IPS DF 4.7 (cell line): ENCODE measurements around the gene STOML1.
"Not testable (repeated sequence)": the region's sequence is repeated elsewhere in the genome, so short reads cannot be mapped to it uniquely, and the experiment has no call there.

ENCODE experiments used
- DNase-seq: peaks from one replicate; pipeline ENCODE4 v3.0.0-alpha.2; 2013; ENCODE audit warnings: low spot score; ENCODE audit errors: extremely low read depth

STOML1 gene

DNA sequence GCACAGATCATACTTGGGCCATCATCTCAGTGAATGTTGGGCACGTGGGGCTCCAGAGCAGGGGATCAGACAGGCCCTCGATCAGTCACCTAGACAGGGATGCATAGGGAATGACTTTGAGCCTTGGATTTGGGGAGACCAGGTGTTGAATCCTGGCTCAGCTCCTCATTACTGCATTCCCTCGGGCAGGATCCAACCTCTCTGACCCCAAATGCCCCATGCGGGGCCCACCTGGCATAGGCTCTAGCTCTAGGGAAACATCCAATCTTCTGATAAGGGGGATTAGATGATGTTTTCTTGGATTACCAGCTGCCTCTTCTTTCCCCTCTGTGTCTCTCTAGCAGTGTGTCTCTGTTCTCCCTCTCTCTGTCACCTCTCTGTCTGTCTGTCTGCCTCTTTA, 43.1 kb downstream of the STOML1 start:
- DNase-seq: no peak

DNA sequence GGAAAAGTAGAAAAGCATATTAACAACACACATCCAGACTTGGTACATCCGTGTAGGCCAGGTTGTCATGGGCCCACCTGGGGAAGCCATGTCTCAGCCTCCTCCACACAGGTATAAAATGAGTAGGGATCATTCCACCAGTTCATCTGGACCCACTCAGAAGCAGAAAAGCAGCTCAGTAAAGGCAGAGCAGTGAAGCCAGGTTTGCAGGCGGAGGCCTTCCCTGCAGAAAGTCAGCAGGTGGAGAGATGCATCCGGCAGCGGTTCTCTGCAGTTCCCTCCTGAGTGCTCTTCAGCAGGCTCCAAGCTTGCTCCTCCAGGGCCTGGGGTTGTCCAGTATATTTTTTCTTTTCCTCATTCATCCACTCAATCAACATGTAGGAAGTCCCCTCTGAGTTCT, 43.7 kb downstream of the STOML1 start:
- no peak for DNase-seq

DNA sequence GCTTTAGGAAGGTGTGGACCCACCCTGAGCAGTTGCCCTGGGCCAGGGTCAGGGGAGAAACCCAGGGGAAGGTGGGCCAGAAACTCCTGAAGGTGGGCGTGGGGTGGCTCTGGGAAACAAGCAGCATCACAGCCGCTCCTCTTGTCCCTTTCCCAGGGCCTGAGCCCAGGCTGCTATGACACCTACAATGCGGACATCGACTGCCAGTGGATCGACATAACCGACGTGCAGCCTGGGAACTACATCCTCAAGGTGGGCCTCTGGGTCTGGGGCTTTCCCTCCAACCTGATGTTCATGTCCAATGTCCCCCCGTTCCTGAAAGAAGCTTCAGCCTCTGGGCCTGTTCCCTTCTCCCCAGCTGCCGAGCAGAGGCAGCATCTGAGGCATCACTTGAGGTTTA, 44.4 kb downstream of the STOML1 start:
- no peak for DNase-seq

DNA sequence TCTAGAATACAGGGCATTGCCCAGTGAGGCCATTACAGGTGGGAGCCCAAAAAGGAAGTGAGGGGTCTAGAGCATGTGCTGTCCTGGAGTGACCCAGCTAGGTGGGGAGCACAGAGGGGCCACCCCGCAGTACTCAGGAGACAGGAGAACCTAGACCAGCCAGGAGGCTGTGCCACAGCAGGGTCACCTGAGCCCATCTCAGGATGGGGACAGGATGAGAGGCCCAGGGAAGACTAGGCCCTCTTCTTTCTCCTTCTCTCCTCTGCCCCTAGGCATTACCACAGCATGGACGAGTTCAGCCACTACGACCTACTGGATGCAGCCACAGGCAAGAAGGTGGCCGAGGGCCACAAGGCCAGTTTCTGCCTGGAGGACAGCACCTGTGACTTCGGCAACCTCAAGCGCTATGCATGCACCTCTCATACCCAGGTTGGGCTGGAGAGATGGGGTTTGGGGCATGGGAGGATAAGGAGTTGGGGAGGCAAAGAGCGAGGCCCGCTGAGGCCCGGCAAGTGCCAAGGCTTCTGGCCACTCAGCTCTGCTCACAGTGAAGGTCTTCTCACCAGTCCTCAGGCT, 45.2 kb downstream of the STOML1 start:
- DNase-seq: no peak

DNA sequence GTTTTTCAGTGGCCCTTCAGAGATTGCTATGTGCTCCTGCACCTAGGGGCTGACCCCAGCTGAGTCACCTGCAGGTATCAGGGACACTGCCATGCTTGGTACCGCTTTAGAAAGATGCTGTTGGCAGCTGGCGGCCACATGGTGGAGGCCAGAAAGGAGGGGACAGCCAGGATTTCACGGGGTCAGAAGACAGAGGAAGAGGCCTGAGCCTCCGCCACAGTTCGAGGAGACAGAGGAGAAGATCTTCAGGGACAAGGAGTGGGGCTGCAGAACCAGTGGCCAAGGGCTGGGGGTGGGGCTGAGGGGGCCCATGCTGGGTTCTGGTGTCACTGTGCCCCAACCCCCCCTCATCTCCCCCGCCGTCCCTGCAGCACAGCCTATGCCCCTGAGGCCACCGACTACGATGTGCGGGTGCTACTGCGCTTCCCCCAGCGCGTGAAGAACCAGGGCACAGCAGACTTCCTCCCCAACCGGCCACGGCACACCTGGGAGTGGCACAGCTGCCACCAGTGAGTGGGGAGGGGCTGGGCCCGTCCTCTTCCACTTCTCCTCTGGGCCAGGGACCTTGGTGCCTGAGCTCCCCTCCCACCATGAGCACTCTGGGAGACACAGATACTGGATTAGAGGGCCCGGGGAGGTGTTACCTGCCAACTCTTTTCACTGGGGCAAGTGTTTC, 45.9 kb downstream of the STOML1 start:
- no peak for DNase-seq

DNA sequence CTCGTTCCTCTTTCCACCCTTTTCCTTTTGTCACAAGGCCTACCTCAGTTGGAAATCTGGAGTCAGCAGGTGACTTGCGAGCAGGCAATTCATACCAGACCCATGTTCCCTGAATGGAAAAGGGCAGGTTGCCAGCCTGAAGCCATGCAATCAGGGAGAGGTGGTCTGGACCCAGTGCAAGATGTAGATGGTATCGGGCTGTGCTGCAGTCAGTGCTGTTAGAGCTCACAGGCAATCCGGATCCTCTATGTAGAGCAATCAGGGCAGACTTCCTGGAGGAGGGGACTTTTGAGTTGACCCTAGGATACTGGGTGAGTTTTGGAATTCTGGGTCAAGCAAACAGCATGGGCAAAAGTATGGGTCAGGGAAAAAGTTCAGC, 47.0 kb downstream of the STOML1 start:
- DNase-seq: no peak

DNA sequence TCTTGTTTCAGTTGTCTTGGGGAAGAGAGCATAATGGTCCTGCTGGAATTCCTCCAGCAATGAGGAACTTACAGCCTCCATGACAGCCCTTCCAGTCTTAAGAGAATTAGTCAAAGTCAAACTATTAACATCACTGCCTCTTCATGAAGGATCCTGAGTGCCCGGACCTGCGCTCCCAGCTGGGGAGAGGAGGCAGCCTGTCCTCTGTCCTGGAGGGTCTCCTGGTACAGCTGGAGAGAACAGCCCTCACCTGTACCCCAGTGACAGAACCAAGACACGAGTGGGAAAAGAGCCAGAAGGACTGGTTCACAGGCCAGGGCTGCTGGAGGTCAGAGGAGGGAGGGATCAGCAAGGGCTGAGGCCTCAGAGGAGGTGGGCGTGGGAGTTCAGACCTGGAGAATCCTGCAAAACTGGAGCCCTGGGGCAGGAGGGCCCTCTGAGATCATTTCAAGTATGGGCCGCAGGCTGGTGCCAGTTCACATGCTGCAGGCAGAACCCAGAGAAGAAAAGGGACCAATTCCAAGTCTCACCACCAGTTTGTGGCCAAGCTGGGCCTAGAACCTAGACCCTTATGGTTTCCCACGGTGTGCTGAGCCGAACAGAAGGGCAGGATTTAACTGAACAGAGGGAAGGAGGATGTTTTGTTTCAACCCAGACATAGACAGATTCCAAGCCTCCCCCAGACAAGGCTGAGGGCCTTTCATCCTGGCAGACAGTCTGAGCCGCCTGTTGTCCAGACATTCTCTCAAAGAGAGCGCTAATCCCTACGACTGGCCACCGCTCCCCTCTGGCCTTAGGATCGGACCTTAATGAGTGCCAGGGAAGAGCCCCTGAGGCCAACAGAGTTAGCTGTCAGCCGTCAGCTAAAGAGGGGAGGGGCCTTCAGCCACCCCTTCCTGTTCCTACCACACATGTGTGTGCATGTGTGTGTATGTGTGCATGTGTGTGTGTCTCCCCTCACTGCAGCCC, 47.6 kb downstream of the STOML1 start:
- DNase-seq: no peak

DNA sequence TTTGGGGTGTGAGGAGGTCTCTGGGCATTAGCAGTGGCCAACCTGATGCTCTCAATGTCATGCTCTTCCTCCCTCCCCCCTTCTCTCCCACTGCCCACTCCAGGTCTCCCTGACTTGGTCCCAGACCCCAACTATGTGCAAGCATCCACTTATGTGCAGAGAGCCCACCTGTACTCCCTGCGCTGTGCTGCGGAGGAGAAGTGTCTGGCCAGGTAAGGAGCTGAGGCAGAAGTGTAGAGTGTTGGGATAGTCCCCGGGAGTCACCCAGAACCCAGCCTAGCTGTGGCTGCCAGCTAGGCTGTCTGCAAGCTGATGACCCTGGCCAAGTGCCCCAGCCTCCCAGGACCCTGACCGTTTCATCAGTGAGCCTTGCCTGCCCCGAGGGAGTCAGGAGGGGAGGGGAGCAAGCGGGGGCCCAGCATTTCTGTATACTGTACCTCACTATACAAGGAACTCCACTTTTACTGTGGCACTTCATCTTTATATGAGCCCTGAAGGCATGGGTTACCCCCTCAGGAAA, 49.3 kb downstream of the STOML1 start:
- DNase-seq: no peak

DNA sequence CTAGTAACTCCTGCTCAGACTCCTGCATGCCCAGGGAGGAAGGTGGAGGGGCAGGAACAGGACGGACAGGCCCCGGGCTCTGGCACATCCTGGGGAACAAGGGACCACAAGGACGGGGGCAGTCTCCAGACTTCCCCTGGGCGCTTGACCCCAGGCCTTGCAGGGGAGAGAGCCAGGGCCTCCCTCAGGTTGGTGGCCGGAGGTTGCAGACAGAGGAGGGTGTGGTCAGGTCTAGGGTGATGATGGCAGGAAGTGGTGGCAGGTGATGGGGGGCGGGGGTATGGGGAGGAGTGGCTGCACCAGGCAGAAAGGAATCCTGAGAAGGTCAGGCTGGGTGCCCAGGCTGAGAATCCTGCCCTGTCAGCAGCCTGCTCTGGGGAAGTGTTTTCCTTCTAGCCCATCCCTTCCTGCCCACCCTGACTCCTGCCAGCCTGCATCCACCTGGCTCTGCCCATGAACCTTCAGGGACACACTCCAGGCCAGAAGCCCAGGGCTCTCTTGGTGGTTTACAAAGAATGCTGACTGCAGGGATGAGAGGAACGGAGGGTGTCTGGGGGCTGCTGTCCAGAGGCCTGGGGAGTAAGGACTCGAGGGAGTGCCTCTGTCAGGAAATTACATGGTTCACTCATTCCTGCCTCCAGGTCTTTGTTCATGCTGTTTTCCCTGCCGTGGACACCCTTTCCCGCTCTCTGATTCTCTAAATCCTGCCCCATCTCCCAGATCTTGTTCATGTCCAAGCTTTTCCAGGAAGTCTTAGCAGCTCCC, 50.0 kb downstream of the STOML1 start:
- no peak for DNase-seq

DNA sequence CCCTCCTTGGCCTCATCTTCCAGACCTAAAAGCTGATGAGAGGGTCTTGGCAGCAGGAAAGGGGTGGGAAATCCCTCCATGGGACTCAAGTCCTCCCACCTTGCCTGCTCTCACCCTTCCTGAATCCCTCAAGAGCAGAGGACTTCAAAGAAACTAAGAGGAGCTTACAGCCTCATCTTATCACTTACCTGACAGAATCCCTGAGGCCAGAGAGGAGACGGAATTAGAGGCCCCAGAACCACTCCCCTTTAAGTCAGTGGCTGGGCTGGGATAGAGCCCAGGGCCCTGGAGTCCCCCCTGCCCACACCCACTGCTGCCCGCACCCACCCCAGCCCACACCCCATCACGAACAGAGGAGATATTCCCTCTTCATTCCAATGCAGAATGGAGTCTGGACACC, 50.6 kb downstream of the STOML1 start:
- DNase-seq: no peak

DNA sequence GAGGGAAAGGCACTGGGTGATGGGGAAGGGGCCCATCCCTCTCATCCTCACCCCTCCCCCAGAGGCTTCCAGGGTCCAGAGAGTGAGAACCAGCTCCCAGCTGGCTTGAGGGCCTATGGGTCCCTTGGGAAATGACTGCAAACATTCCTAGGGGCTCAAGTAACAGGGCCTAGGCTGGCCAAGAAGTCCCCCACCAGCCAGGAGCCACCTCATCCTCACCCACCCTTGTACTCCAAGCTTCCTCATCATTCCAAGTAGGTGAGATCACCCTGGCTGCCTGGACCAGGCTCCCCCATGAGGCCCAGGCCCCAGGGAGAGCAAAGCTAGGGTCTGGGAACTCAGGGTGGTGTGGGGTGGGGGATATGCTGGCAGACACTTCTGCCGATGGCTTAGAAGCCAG, 51.1 kb downstream of the STOML1 start:
- DNase-seq: no peak

DNA sequence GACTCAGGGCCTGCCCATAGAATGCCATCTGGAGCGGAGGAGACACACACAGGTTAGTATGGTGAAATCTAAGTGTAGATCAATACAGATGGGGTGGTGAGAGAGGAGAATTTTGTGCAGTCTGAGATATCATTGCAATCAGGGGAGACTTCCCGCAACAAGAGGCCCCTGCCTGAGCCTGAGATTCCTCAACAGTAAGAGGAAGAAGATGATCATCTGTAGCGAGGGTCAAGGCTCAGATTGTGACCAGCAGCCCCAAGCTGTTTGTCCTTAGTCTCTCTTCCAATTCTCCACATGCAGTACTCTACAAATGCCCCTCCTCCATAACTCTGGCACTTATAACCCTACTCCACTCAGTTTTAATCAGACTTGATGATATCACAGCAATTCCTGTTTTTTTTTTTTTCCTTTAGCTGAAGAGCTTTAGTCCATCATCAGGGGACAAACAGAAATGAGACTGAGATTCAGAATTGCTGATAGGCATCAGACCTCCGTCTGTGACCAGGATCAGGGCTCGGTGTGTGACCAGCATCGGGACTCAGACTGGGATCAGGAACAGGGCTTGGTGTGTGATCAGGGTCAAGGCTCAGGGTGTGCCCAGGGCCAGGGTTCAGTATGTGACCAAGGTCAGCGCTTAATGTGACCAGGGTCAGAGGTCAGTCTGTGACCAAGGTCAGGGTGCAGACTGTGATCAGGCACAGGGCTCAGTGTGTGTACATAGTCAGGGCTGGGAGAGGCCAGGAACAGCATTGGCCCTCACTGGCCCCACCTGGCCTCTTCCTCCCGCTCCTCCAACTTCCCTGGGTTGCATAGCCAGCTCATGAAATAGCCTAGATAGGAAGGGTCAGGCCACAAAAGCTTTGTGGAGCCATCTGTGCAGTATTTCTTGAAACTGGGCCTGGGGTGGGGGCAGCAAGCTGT, 51.8 kb downstream of the STOML1 start:
- DNase-seq: no peak

DNA sequence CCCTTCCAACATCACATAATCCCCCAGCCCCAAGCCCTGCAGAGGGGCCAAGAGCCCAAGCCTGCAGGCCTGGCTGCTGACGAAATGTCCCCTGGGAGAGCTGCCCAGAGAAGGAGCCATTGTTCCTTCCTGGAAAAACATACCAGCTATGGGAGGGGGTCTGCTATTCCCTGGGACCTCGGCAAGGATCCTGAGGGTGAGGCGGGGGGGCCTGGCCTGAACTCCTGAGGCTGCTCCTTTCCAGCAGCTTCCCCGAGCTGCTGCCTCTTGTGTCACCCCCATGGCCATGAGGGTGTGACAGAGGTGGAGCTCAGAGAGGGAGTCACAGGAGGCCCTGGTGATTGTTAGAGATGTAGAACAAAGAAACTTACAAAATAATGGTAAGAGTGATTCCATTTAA, 53.0 kb downstream of the STOML1 start:
- no peak for DNase-seq

DNA sequence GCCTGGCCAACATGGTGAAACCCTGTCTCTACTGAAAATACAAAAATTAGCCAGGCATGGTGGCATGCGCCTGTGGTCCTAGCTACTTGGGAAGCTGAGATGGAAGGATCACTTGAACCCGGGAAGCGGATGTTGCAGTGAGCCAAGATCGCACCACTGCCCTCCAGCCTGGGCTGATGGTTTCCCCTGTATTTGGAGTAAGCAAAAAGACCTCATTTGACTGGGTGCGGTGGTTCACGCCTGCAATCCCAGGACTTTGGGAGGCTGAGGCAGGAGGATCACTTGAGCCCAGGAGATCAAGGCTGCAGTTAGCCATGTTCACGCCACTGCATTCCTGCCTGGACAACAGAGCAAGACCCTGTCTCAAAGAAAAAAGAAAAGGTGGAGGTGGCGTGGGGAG, 53.6 kb downstream of the STOML1 start:
- DNase-seq: not testable (repeated sequence)

DNA sequence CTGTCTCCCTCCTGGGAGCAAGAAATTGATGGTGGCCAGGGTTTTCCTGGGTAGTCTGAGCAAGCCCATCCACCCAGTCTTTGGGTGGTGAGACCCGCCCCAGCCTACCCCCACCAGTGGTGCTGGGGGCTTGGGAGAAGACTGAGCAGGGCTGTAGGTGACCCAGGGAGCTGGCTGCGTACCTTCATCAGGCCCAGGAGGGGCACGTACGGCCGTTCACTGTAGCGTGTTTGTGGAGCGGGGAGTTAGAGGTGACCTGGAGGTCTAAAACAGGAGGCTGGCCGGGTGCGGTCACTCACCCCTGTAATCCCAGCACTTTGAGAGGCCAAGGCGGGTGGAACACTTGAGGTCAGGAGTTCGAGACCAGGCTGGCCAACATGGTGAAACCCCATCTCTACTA, 54.4 kb downstream of the STOML1 start:
- no peak for DNase-seq

DNA sequence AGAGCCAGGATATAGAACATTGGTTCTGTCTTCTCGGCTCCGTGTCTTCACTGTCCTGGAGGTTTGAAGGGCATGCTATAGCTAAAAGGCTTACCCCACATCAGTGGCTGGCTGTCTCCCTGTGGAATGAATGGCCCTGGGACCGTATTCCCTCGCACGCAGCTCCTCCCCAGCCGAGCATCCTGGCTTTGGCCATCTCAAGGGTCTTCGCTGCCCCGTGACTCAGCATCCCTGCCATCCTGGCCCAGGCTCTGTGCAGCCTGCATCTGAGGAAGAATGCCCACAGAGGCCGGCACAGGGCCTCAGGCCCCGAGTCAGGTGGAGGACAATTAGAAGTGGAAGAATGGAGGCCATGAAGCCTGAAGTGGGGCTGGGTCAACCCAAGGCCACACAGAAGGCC, 54.8 kb downstream of the STOML1 start:
- no peak for DNase-seq

DNA sequence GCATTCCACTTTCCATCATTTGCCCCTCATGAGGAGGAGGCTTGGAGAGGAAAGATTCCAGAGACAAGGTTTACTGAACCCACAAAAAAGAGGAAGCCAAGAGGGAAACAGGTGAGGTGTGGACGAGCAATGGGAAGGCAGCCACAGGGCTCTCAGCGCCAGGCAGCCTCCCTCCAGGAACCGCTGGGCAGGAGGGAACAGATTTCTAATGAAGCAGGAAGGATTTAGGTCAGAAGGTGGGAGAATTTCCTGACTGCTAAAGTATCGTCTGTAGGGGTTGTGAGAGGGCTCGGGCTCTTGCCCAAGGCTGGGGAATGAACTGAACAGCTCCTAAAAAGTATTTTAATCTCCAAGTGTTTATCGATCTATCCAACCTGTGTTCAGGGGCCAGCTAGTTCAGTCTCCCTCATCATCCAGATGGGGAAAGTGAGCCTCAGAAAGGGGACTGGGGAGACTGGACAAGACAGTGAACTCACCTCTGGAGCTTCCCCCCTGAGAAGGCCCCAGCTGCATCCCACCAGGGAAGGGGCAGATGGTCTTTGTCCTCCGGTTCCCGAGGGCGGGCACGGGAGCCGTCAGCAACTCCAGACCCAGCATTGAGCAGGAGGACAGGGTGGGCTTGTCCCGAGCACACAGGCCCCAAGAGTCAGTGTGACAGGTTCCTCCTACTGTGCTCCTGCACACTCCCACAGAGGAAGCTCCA, 55.4 kb downstream of the STOML1 start:
- DNase-seq: no peak

DNA sequence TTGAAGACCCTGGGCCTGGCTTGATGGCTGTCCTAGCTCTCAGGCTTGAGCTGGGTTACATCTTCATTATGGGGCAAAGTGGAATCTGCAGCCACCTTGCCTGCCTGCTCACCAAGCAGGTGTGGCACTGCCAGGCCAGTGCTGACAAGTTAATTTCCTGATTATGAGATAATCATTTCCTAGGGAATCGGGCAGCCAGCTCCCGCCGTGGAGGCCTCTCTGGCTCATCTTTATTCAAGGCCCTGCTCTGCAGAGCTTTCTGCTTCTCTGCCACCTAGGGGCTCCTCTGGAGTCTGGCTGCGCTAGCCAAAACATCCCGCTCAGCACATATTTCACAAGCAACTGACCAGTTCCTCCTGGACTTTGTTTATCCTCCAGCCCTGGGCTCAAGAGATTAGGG, 55.9 kb downstream of the STOML1 start:
- no peak for DNase-seq

DNA sequence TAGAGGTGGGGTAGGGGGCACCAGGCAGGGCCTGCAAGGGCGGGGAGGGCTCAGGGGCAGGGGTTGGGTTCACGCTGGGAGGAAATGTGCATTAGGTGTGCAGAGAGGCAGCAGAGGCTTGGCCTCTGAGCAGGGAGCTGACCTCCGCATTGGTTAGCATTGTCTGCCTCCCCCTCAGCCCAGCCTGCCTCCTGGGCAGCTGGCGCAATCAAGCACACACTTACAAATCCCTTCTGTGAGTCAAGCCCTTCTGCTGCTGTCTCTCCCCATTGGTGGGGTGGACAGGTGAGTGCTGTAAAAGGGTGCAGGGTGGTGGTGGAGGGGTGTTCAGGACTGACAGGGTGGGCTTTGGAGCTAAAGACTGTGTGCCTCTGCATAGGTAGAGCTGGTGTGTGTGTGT, 56.5 kb downstream of the STOML1 start:
- no peak for DNase-seq

DNA sequence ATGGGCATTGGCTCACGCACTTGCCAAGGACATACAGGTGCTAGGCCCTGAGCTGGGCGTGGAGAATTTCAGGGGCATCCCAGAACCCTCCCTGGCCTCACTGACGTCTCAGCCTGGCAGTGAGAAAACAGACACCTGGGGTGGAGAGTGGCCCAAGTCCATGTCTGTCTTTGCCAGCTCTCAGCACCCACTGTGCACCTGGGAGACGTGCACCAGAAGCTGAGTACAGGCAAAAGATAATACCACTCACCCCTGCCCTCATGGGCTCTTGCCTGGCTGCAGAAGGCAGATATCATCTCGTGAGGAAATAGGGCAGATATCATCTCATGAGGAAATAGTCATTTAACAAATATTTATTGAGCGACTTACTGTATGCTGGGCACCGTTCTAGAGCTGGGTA, 57.8 kb downstream of the STOML1 start:
- no peak for DNase-seq
